ENCODE measurements around the gene PRR35. TPM values are rescaled to one million over a fixed set of nuclear protein-coding genes. Genes with fewer than 3 reads are reported as not detected.

PRR35 gene
- total and polyA plus RNA-seq, 2 donors (not counting 3 experiments of a cell fraction or from before 2014, with no cell fraction given) = not detected

DNA sequence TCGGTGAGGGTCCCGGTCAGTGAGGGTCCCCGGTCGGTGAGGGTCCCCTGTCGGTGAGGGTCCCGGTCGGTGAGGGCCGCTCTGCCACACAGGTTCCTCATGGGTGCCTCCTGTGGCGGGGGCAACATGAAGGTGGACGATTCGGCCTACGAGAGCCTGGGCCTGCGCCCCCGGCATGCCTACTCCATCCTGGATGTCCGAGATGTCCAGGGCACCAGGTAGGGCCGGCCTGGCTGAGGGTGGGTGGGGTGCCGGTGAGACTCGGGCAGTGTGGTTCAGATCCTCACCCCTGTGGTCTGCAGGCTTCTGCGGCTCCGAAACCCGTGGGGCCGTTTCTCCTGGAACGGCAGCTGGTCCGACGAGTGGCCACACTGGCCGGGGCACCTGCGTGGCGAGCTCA lies 9.0 kb upstream of the PRR35 start:
- Histone ChIP-seq H3K79me2 (ENCODE audit: control insufficient read depth, insufficient read depth, low read length) (peaks cover 6% of the 10 kb centered on the region), H3K4me1 (ENCODE audit: control insufficient read depth, extremely low read depth, insufficient read depth, low read length) (peaks cover 6% of the 10 kb centered on the region), H3K4me3 (replicated peaks in 1 of 3; ENCODE audit: insufficient read depth in 1 of 3, low read depth in 1 of 3, low read length in 3 of 3) (no peak overlapping the region), H3K9ac (replicated peaks; ENCODE audit: extremely low read depth, insufficient read depth, low read length) (no peak overlapping the region), H2AFZ (ENCODE audit: low read depth, low read length) (no peak overlapping the region), H3K27ac (ENCODE audit: insufficient read depth, low read depth, low read length) (no peak overlapping the region), H3K27me3 (ENCODE audit: control insufficient read depth in 2 of 2, insufficient read depth in 2 of 2, low read length in 2 of 2) (no peaks in the 10 kb centered on the region), H3K9me1 (replicated peaks; ENCODE audit: control insufficient read depth, extremely low read depth, insufficient read depth, low read length) (no peaks in the 10 kb centered on the region), H3K4me2 (ENCODE audit: insufficient read depth, low read length) (no peak overlapping the region), H3K9me3 (replicated peaks; ENCODE audit: control insufficient read depth, insufficient read depth, low read length) (no peaks in the 10 kb centered on the region), H3K36me3 (ENCODE audit: control insufficient read depth in 2 of 2, extremely low read depth in 1 of 2, insufficient read depth in 2 of 2, low read length in 2 of 2) (peaks cover 0 to 14% of the 10 kb centered on the region in 2 experiments), H4K20me1 (replicated peaks; ENCODE audit: control insufficient read depth, extremely low read depth, insufficient read depth, low read length) (no peaks in the 10 kb centered on the region)
- DNase-seq (ENCODE audit: low read depth, low spot score) (no peak), FAIRE-seq (no peak)
- dilution Hi-C loops (cut with MboI; ENCODE audit: extremely low pct_ligation_motif_present, low sequenced_read_pairs) (no loop called here), intact Hi-C loops (cut with micrococcal nuclease) (no loop called here)
- ChIA-PET CTCF (no interaction called here), POLR2A (no interaction called here)
- BruUV-seq (replicated peaks) = no TSS peak
- TF ChIP-seq MAX (IDR thresholded peaks at IDR 0.05; ENCODE audit: insufficient read depth, insufficient read length) (no peak), JUN (IDR thresholded peaks at IDR 0.05; ENCODE audit: borderline replicate concordance, insufficient read depth, insufficient read length, low read depth) (no peak), EZH2 (IDR thresholded peaks at IDR 0.05; ENCODE audit: borderline replicate concordance, low read depth, low read length, severe bottlenecking) (no peak), MYC (IDR thresholded peaks at IDR 0.05; ENCODE audit: low read depth, low read length) (no peak), POLR2AphosphoS5 (IDR thresholded peaks at IDR 0.05; ENCODE audit: insufficient read depth, low read depth, low read length) (no peak), GATA2 (IDR thresholded peaks at IDR 0.05; ENCODE audit: insufficient read depth, insufficient read length, low read depth, low read length) (no peak), FOS (IDR thresholded peaks at IDR 0.05; ENCODE audit: borderline replicate concordance, insufficient read depth, low read length) (no peak), POLR2A (IDR thresholded peaks at IDR 0.05; ENCODE audit: low read depth, low read length) (no peak)
- TF ChIP-seq, protein P1, sequence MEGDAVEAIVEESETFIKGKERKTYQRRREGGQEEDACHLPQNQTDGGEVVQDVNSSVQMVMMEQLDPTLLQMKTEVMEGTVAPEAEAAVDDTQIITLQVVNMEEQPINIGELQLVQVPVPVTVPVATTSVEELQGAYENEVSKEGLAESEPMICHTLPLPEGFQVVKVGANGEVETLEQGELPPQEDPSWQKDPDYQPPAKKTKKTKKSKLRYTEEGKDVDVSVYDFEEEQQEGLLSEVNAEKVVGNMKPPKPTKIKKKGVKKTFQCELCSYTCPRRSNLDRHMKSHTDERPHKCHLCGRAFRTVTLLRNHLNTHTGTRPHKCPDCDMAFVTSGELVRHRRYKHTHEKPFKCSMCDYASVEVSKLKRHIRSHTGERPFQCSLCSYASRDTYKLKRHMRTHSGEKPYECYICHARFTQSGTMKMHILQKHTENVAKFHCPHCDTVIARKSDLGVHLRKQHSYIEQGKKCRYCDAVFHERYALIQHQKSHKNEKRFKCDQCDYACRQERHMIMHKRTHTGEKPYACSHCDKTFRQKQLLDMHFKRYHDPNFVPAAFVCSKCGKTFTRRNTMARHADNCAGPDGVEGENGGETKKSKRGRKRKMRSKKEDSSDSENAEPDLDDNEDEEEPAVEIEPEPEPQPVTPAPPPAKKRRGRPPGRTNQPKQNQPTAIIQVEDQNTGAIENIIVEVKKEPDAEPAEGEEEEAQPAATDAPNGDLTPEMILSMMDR (IDR thresholded peaks at IDR 0.05; ENCODE audit: extremely low read depth in 1 of 2, insufficient read depth in 1 of 2, low read depth in 1 of 2, low read length in 2 of 2) = no peak

All from endothelial cell of umbilical vein (primary cell).